Measurements from ENCODE around the gene UBE2L6. TPM values are rescaled to one million over a fixed set of nuclear protein-coding genes. Genes with fewer than 3 reads are reported as not detected.

The UBE2L6 gene
- total RNA-seq, 1 donor from 2014 or later, result 38.3 TPM

DNA sequence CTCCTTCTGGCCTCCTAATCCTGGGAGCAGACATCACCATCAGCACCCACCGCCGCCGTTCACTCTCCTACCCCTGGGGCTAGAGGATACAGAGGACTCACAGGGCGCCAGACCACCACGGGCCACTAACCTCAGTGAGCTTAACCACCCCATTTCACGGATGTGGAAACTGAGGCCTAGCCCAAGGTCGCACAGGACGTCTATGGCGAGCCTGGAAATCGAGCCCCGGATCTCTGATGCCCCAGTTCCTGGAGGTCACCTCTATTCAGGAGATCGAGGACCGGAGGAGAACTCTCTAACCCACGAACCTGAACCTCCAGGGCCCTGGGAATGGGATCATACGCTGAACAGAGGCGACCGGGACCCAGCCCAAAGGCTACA lies 37.3 kb downstream of the UBE2L6 start:
- DNase-seq (ENCODE audit: low read depth), result no peak

DNA sequence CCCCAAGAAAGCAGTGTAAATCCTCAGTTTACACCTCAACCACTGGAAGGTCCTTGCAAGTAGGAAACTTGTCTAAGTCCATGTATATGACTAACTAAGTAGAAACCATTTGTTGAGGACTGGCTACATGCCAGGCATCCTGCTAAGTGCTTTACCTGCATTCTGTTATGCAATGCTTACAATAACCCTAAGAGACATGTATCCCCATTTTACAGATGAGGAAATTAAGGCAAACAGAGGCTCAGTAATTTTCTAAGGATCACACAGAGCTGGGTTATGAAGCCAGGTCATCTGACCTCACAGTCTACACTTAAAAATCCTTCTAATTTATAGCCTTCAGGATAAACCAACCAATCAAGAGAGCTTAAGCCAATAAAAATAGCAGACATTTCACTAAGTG lies 38.5 kb downstream of the UBE2L6 start:
- DNase-seq (ENCODE audit: low read depth), result no peak

DNA sequence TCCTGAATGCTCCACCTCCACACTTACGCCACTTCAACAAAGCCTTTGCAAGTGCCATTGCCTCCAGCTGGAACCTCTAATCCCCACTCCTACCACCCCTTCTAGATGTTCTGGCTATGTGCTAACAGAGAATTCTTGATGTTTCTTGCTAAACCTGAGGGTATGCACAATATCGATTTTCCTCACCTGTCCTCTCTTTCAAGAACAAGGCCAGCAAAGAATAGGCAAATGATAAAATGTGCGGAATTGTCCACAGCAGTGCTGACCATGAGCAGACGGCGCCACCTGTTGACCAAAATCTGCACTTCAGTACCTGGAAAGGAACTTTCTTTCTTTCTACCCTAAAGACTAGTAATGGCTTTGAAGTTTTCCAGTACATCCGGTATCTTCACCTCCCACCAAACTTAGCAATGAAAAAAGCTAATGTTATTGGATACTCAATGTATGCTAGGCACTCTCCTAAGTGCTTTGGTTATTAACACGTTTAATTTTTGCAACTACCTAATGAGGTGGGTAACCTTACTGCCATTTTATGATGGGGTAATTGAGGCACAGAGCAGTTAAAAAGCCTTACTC lies 40.3 kb downstream of the UBE2L6 start:
- DNase-seq (ENCODE audit: low read depth), result peak; percentile 42

DNA sequence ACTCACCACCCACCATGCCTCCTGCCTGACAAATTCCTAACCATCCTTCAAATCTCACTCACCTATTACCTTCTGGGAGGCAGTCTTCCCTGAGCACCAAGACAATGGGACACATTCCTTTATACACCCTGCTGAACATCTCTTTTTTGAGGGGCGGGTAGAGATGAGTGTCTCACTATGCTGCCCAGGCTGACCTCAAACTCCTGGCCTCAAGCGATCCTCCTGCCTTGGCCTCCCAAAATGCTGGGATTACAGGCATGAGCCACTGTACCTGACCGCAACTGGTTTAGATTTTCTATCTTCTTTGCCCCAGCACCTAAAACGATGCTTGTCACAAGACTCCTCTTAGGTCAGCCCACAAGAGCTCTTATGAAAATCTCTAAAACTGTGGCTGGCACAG lies 44.1 kb downstream of the UBE2L6 start:
- DNase-seq (ENCODE audit: low read depth), result no peak

DNA sequence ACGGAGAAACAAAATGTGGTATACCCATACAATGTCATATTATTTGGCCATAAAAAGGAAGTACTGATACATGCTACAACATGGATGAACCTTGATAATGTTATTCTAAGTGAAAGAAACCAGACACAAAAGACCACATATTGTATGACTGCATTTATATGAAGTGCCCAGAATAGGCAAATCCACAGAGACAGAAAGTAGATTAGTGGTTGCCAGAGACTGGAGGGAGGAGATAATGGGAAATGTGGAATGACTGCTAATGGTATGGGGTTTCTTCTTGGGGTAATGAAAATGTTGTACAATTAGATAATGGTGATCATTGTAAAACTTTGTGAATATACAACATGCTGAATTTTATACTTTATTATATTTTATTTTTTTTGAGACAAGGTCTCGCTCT lies 46.4 kb downstream of the UBE2L6 start:
- no peak for DNase-seq (ENCODE audit: low read depth)

DNA sequence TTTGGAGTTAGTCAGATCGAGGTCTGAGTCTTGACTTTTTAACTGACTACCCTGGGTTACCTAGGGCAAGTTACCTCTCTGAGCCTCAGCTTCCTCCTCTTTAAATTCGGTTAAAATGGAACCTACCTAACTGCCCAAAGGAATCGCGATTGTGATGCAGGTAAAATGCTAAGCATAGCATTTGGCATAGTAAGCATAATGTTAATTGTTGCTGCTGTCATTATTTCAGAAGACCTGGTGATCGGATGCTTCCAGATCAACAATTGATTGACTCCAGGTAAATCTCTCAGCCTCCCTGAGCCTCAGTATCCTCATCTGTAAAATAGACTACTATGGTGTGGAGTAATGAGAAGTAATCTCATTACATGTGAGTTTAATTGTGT lies 51.4 kb downstream of the UBE2L6 start:
- no peak for DNase-seq (ENCODE audit: low read depth)

DNA sequence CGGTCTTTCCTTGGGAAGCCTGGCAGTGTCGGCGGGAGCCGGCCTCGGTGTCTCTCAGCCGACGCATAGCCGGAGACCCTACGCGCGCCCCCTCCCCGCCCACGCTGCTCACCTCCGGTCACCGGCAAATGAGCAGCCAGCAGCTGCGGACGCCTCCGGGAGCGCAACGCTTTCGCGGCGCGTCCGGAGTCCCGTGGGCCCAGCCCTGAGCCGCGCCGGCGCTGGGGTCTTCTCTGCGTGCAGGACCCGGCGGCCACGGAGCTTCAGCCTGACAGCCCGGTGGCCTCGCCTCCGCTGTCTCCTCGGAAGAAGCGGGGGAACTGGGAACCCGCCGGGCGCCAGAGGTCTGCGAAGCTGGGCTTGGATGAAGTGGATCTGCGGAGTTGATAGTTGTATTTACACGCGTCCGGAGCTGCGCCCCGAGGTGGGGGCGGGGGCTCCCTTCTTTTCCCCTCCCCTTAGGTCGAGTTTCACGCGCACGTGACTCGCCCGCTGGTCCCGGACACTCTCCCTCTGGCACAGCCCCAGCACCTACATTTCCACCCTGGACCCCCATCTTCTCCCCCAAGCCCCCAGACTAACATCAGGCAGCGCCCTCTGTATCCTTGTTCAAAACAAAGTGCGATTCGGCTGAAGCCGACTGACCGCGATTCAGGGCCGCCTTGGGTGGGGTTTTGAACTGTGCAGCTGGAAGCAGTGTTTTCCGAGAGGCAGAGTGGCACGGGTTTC lies 52.0 kb downstream of the UBE2L6 start, which contains the start of gene SLC43A1:
Gene SLC43A1, minus strand, starts transcription at position 371 of the 729 bp plus-strand sequence. CDS start 1,591 bp downstream, outside the sequence.
- DNase-seq (ENCODE audit: low read depth), result peak; percentile 14

DNA sequence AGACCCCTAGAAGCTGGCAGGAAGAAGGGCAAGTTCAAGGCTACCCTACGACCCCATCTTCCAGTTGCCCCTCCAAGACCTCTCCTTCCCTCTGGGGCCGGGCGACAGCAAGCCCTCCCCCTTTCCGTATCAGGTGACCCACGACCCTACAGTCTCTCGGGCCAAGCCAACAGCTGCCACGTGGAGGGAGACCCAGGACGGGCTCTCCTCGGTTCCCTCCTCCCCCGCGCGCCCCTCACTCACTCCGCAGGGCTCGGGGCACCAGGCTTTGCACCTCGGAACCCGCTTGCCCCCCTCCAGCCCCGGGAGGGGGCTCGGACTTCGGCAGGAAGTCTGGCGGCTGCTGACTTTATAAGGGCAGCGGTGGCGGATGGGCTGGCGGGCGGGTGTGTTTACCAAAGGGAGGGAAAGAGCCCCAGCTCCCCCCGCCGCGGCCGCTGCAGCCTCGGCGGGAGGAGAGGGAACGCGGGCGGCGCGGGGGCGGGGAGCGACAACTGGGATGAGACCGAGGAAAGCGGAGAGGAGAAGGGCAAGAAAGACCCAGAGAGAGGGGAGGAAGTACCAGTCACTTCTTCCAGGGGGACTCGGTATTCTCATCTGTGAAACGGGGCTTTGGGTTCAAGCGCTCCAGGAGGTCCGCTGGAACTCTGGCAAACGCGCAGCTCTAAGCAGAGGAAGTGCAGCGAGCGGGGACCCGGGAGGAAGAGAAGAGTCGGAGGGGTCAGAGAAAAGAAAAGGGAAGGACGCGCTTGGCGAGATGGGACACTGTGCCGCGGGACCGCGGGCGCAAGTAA lies 52.7 kb downstream of the UBE2L6 start:
- no peak for DNase-seq (ENCODE audit: low read depth)

DNA sequence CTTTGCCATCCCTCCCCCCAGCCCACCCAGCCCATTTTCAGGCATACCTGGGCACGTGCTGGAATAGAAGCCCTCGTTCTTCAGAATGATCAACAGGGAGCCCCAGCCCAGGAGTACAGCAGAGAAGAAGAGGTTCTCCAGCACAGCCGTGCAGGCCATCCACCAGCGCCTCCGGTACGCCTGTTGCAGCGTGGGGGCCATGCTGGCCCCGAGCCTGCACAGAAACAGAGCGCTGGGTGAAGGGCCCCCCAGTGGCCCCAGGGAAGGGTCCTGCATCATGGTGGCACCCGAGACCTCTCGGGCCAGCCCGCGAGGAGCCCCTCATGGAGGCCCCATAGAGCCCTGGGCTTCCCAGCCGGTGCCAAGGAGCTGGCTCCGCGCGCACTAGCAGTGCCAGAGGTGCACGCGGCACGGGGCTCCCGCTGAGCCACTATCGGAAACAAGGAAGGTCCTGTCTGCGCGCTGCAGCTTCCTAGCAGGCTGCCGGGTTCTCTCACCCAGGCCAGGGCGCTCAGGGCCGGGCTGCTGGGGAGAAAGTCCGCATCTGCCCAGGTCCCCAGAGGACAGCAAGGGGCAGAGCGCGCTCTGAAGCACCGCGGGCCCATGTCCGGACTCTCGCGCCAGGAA lies 53.4 kb downstream of the UBE2L6 start:
- DNase-seq (ENCODE audit: low read depth), result no peak

DNA sequence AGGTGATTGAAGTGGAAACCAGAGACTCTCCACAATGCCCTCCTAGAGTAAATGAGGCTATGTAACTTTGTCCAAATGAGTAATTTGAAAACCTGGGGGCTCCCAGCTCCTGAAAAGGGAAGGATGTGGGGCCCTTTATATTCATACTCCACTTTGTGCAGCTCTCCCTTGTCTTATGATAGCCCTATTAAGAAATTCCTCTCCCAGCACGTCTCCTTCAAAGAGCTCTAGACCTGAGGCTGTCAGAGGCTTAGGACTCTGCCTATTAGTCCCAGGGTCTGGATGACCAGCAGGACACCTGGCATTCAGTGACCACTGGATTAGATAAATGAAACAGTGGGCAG lies 54.0 kb downstream of the UBE2L6 start:
- DNase-seq (ENCODE audit: low read depth), result no peak

DNA sequence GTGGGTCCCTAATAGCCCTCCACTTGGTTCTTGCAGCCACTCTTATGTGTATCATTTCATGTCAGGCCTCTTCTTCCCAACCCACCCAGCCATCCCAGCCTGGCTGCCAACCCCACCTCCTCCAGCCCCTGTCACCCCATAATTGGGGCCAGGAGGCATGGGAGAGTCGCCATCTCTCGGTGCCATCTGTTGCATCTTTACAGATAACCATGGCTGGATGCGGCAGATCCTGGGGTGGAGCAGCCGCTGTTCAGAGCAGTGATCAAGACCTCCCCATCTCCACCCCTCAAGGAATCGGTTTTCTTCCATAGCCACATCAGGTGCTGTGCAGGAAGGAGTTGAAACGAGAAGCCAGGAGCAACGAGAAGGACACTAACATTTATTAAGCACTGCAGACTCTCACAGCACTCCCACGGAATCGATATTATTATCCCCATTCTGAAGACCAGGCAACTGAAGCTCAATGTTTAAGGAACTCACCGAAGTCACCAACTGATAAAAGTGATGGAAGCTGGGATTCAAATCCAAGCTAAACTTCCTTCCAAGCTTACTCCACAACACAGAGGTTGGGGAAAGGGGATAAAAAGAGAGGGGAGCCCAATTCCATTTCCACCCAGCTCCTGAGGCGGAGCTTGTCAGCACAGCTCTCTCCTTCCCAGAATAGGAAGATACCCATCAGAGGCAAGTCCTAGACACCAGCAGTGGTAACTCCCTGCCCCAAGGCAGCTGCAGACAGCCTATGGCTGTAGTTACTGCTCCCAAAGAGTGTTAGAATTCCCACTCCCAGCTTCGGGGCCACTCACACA lies 54.6 kb downstream of the UBE2L6 start:
- no peak for DNase-seq (ENCODE audit: low read depth)

DNA sequence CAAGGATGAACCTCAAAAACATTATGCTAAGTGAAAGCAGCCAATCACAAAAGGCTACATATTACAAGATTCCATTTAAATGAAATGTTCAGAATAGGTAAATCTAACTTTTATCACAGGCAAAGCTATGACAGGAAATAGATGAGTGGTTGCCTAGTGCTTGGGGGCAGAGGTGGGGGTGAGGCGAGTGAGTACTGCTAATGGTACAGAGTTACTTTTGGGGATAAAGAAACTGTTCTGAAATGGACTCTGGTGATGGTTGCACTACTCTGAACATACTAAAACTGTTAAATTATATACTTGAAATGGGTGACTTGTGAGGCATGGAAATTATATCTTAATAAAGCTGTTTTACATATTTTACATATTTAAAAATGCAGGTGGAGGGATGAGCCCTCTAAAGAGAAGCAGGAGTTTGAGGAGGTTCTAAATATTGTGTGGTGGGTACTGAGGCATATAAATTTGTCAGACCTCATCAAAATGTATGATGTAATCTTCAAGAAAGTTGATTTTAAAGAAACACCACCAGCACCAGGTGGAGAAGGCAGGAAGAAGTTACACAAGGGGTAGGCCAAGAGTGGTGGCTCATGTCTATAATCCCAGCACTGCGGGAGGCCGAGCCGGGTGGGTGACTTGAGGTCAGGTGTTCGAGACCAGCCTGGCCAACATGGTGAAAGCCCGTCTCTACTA lies 55.6 kb downstream of the UBE2L6 start:
- no peak for DNase-seq (ENCODE audit: low read depth)

DNA sequence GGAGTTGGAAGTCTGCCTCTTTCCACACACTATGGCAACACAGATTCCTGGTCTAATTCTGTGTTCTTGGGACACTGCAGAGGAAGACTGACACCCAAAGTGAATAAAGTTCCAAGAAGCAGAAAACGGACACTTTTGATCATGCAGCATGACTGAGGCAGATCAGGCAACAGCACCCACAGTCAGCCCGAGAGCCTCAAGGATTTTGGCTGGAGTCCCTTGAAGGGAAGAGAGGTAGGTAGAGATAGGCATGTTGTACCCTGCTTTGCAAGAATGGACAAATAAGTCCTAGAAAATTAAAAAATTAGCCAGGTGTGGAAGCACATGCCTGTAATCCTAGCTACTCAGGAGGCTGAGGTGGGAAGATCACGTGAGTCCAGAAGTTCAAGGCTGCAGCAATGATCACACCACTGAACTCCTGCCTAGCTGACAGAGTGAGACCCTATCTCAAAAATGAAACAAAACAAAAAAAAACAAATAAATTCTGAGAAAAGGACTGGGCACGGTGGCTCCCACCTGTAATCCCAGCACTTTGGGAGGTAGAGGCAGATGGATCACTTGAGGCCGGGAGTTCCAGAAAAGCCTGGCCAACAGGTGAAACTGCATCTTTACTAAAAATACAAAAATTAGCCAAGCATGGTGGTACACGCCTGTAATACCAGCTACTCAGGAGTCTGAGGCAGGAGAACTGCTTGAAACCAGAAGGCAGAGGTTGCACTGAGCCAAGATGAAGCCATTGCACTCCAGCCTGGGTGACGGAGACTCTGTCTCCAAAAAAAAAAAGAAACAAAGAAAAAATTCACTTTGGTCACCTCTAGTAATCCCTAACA lies 58.9 kb downstream of the UBE2L6 start:
- DNase-seq (ENCODE audit: low read depth), result no peak

DNA sequence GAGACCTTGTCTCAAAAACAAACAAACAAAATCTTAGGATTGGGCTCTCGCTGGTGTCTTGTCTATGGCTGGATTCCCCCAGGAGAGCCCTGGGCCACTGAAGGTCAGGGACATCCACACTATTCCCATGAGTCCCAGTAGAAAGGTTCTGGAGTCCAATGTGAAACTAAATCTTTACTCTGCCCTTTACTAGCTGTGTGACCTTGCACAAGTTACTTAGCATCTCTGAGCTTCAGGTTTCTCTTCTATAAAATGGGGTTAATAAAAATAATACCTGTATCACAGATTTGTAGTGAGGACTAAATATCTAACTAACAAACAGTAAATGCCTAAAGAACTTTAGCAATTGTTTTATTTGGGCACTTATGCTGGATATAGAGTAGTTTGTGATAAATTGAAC lies 61.0 kb downstream of the UBE2L6 start:
- DNase-seq (ENCODE audit: low read depth), result no peak

DNA sequence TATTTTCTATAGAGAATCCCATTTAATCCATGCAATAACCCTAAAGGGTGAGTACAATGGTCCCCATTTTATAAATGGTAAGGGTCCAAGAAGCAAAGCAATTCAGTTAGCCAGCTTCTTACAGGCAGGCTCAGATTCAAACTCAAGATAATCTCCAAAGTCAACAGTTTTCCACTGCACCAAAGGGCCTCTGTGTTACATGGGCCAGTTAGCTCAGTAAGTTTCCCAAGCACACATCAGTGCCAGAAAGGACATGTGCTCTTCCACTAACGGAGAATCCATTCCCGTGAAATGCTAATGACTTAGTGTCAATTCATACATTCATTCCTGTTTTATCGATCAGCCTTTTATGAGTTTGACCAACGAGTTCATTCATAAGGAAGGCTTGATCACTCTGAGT lies 63.0 kb downstream of the UBE2L6 start:
- no peak for DNase-seq (ENCODE audit: low read depth)

DNA sequence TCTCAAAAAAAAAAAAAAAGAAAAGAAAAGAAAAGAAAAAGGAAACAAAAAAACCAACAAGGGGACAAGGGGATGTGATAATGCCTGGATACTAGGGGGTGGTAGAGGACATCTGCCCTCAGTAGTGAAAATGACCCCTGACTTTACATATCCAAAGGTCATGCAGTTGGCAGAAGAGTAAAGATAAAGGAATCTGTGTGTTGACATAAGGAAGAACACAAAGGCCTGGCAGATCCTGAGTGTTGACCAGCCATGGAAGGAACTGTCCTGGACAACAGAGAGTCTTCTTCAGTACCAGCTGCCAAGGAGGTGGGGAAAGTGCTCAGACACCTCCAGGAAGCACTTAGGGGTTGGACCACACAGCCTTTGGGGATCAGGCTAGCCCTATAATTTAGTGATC lies 64.6 kb downstream of the UBE2L6 start:
- DNase-seq (ENCODE audit: low read depth), result no peak

DNA sequence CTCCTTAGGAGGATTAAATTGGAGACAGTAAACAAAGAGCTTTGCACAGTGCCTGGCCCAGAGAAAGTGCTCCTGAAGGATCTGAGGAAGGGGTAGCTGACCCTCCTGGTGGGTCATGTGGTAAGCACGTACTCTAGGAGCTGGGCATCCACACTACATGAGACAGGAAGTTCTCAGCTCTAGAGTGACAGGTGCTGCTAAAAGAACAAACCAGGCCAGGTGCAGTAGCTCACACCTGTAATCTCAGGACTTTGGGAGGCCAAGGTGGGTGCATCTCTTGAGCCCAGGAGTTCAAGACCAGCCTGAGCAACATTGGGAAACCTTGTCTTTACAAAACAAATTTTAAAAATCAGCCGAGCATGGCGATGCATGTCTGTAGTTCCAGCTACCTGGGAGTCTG lies 65.1 kb downstream of the UBE2L6 start:
- DNase-seq (ENCODE audit: low read depth), result no peak

DNA sequence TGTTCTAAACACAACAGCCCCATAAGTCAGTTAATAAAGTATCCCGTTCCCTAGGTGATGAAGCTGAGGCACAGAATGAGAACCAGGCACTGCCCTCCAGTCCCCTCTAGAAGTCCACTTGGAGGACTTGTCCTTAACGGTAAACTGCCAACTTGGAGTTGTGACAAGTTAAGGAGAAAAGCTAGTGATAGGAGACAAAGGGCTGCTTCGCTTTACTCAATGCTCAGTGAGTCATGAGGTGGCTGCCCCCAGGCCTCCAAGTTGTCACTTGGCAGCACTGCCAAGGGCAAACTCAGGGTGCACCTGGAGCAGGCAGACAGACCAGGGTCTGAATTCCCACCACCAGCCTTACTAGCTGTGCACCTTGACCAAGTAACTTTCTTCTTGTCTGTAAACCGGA lies 65.5 kb downstream of the UBE2L6 start:
- no peak for DNase-seq (ENCODE audit: low read depth)

All from renal cortical epithelial cell (primary cell).